HEK293T (cell line): ENCODE measurements around the gene B4GALT5.

Experiments used
- CTCF ChIA-PET: fragments of 350-600 bp; formaldehyde crosslinking; extraction: SDS; loops from one replicate; lab custom pipeline; 2021; ENCODE audit warnings: antibody characterized with exemption, inconsistent platforms; lab: Yijun Ruan, JAX
- POLR2A ChIA-PET: fragments of 350-600 bp; formaldehyde crosslinking; extraction: SDS; loops from one replicate; lab custom pipeline; 2020; ENCODE audit warnings: antibody characterized with exemption, inconsistent platforms; lab: Yijun Ruan, JAX
- DNase-seq: peaks from one replicate; pipeline ENCODE4 v3.0.0; 2012; ENCODE audit warnings: mixed read lengths; ENCODE audit errors: extremely low spot score
- ARNT ChIP-seq: fragments of 450-650 bp; IDR thresholded peaks from 2 replicates; pipeline ENCODE4 v1.6.1; 2017; ENCODE audit warnings: mild to moderate bottlenecking
- BHLHE40 ChIP-seq: fragments of 450-650 bp; IDR thresholded peaks from 2 replicates; pipeline ENCODE4 v1.6.1; 2016; ENCODE audit warnings: mild to moderate bottlenecking, moderate library complexity, borderline replicate concordance
- CTBP1 ChIP-seq: fragments of 450-650 bp; IDR thresholded peaks from 2 replicates; pipeline ENCODE4 v1.6.1; 2016; ENCODE audit warnings: borderline replicate concordance
- ELF4 ChIP-seq: fragments of 450-650 bp; IDR thresholded peaks from 2 replicates; pipeline ENCODE4 v1.6.1; 2017; ENCODE audit warnings: antibody characterized with exemption
- FOXA1 ChIP-seq: fragments of 450-650 bp; IDR thresholded peaks from 2 replicates; pipeline ENCODE4 v1.6.1; 2016; ENCODE audit warnings: mild to moderate bottlenecking
- FOXK2 ChIP-seq: fragments of 450-650 bp; IDR thresholded peaks from 2 replicates; pipeline ENCODE4 v1.6.1; 2016; ENCODE audit warnings: mild to moderate bottlenecking
- FOXM1 ChIP-seq: fragments of 450-650 bp; IDR thresholded peaks from 2 replicates; pipeline ENCODE4 v1.6.1; 2017; ENCODE audit warnings: mild to moderate bottlenecking, borderline replicate concordance
- HDGF ChIP-seq: fragments of 450-650 bp; IDR thresholded peaks from 2 replicates; pipeline ENCODE4 v1.6.1; 2017; ENCODE audit warnings: antibody characterized with exemption, borderline replicate concordance
- L3MBTL2 ChIP-seq: fragments of 450-650 bp; conservative IDR thresholded peaks from 2 replicates; pipeline ENCODE4 v1.6.1; 2016; ENCODE audit warnings: mild to moderate bottlenecking
- LEF1 ChIP-seq: fragments of 450-650 bp; IDR thresholded peaks from 2 replicates; pipeline ENCODE4 v1.6.1; 2017; ENCODE audit warnings: mild to moderate bottlenecking, borderline replicate concordance
- NFRKB ChIP-seq: fragments of 450-650 bp; IDR thresholded peaks from 2 replicates; pipeline ENCODE4 v1.6.1; 2016; ENCODE audit warnings: mild to moderate bottlenecking, moderate library complexity
- SP1 ChIP-seq: fragments of 450-650 bp; IDR thresholded peaks from 2 replicates; pipeline ENCODE4 v1.6.1; 2017
- SUZ12 ChIP-seq: fragments of 450-650 bp; IDR thresholded peaks from 2 replicates; pipeline ENCODE4 v1.6.1; 2016; ENCODE audit warnings: mild to moderate bottlenecking
- TARDBP ChIP-seq: fragments of 450-650 bp; IDR thresholded peaks from 2 replicates; pipeline ENCODE4 v1.6.1; 2016
- ZNF384 ChIP-seq: fragments of 450-650 bp; IDR thresholded peaks from 2 replicates; pipeline ENCODE4 v1.6.1; 2016
- TF ChIP-seq, protein P1 (sequence below): fragments of 450-650 bp; IDR thresholded peaks from 2 replicates; pipeline ENCODE4 v1.6.1; 2016

The B4GALT5 gene

GRCh38 chr20:49592120-49592519, 121.6 kb downstream of the B4GALT5 start:
- ChIA-PET CTCF (no interaction called here), POLR2A (no interaction called here)
- DNase-seq = no peak
- no peak for TF ChIP-seq L3MBTL2
- TF ChIP-seq SUZ12 = no peak
- no peak for TF ChIP-seq CTBP1
- no peak for TF ChIP-seq ELF4
- no peak for TF ChIP-seq FOXA1
- no peak for TF ChIP-seq FOXM1
- TF ChIP-seq ZNF384 = no peak
- no peak for TF ChIP-seq NFRKB
- no peak for TF ChIP-seq SP1
- no peak for TF ChIP-seq LEF1
- no peak for TF ChIP-seq TARDBP
- TF ChIP-seq FOXK2 = no peak
- TF ChIP-seq, protein P1, sequence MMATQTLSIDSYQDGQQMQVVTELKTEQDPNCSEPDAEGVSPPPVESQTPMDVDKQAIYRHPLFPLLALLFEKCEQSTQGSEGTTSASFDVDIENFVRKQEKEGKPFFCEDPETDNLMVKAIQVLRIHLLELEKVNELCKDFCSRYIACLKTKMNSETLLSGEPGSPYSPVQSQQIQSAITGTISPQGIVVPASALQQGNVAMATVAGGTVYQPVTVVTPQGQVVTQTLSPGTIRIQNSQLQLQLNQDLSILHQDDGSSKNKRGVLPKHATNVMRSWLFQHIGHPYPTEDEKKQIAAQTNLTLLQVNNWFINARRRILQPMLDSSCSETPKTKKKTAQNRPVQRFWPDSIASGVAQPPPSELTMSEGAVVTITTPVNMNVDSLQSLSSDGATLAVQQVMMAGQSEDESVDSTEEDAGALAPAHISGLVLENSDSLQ = no peak
- no peak for TF ChIP-seq HDGF
- TF ChIP-seq BHLHE40 = no peak
- no peak for TF ChIP-seq ARNT

DNA sequence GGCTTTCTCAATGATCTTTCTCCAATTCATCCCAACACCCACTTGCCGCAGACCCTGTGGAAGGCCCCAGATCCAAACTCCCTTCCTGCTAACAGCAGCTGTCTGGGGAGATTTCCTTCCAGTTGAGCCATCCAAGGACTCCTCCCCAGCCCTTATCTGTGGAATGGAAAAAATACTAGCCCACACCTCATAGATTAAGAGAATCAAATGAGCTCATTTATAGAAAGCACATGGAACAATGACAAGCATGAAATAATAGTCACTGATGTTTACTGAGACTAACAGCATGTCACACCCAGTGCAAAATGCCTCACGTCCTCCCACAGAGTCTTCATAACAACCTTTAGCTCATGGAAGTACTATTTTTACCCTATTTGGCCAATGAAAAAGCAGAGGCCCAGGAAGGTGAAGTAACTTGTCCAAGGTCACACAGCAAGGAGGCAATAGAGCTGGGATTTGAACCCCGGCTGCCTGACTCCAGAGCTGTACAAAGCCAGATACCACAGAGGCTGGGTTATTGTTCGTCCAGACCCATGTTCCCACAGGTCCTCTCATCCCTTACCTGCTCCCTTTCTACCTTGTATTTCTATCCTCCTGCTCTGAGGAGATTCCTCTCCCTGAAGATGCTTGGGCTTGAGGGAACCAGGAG, 122.3 kb downstream of the B4GALT5 start:
- TF ChIP-seq, protein P1 = no peak
- no peak for TF ChIP-seq LEF1
- no peak for TF ChIP-seq FOXM1
- TF ChIP-seq ARNT = no peak
- no peak for TF ChIP-seq ELF4
- no peak for TF ChIP-seq TARDBP
- no peak for TF ChIP-seq BHLHE40
- no peak for TF ChIP-seq CTBP1
- no peak for TF ChIP-seq ZNF384
- TF ChIP-seq SUZ12 = no peak
- no peak for TF ChIP-seq FOXK2
- TF ChIP-seq SP1 = no peak
- TF ChIP-seq HDGF = no peak
- no peak for TF ChIP-seq L3MBTL2
- no peak for TF ChIP-seq FOXA1
- no peak for TF ChIP-seq NFRKB
- ChIA-PET CTCF (interaction anchor here (0.9 kb wide), 1 partner anchor 50 kb away, joined by 3 read pairs; no protein-coding TSS in a partner anchor), POLR2A (no interaction called here)
- no peak for DNase-seq

- TF ChIP-seq FOXM1 = no peak
- TF ChIP-seq TARDBP = no peak
- TF ChIP-seq ELF4 = no peak
- TF ChIP-seq ARNT = no peak
- no peak for TF ChIP-seq FOXA1
- no peak for TF ChIP-seq ZNF384
- TF ChIP-seq NFRKB = no peak
- no peak for TF ChIP-seq L3MBTL2
- no peak for TF ChIP-seq SP1
- TF ChIP-seq, protein P1 = no peak
- TF ChIP-seq BHLHE40 = no peak
- TF ChIP-seq LEF1 = no peak
- DNase-seq = no peak
- ChIA-PET POLR2A (no interaction called here), CTCF (interaction anchor here (0.9 kb wide), 1 partner anchor 49 kb away, joined by 3 read pairs; no protein-coding TSS in a partner anchor)
These were observed 123.3 kb downstream of the B4GALT5 start for GRCh38 chr20:49590163-49591017.

GRCh38 chr20:49589747-49590146, 123.9 kb downstream of the B4GALT5 start:
- DNase-seq = no peak
- no peak for TF ChIP-seq ZNF384
- TF ChIP-seq, protein P1 = no peak
- TF ChIP-seq SP1 = no peak
- TF ChIP-seq SUZ12 = no peak
- no peak for TF ChIP-seq HDGF
- no peak for TF ChIP-seq BHLHE40
- TF ChIP-seq TARDBP = no peak
- TF ChIP-seq NFRKB = no peak
- no peak for TF ChIP-seq FOXM1
- no peak for TF ChIP-seq LEF1
- POLR2A ChIA-PET = no interaction called here
- CTCF ChIA-PET = no interaction called here

- CTCF ChIA-PET = interaction anchor here (0.7 kb wide), 1 partner anchor 21 kb away, joined by 3 read pairs; no protein-coding TSS in a partner anchor
- TF ChIP-seq SUZ12 = no peak
- no peak for TF ChIP-seq CTBP1
- no peak for TF ChIP-seq ELF4
- TF ChIP-seq FOXA1 = no peak
- TF ChIP-seq HDGF = no peak
- no peak for TF ChIP-seq NFRKB
- no peak for TF ChIP-seq L3MBTL2
- TF ChIP-seq LEF1 = no peak
- TF ChIP-seq BHLHE40 = no peak
- TF ChIP-seq FOXM1 = no peak
- no peak for TF ChIP-seq FOXK2
- no peak for TF ChIP-seq TARDBP
- TF ChIP-seq ARNT = no peak
- TF ChIP-seq, protein P1 = no peak
- TF ChIP-seq ZNF384 = no peak
- TF ChIP-seq SP1 = no peak
- no peak for DNase-seq
- POLR2A ChIA-PET = no interaction called here
These were observed 126.5 kb downstream of the B4GALT5 start for GRCh38 chr20:49587111-49587570.
